Calu3 (cell line): Measurements from ENCODE around the gene TXK. TPM values are rescaled to one million over a fixed set of nuclear protein-coding genes. Genes with fewer than 3 reads are reported as not detected.

Experiments used
- BruUV-seq: library from RNA; stranded (reverse); fragments of 400-500 nt; replicated peaks from 2 replicates; lab custom pipeline; 2021; lab: Mats Ljungman, UMichigan
- CTCF ChIA-PET: fragments of 300-600 bp; sonication (Branson Sonifier 250); formaldehyde crosslinking; loops from one replicate; lab custom pipeline; 2022; ENCODE audit warnings: antibody characterized with exemption; lab: Charles Lee
- DNase-seq: peaks from one replicate; pipeline ENCODE4 v3.0.0; 2022
- H3K27ac Mint-ChIP-seq: one replicate; pipeline ENCODE4 v1.8.0; 2022; ENCODE audit warnings: mixed read lengths; ENCODE audit not compliant: unreplicated experiment
- H3K27me3 Mint-ChIP-seq: one replicate; pipeline ENCODE4 v1.8.0; 2022; ENCODE audit warnings: mixed read lengths; ENCODE audit not compliant: unreplicated experiment
- H3K36me3 Mint-ChIP-seq: one replicate; pipeline ENCODE4 v1.8.0; 2022; ENCODE audit warnings: mild to moderate bottlenecking, moderate library complexity, mixed read lengths; ENCODE audit not compliant: insufficient read depth, unreplicated experiment
- H3K4me1 Mint-ChIP-seq: one replicate; pipeline ENCODE4 v1.8.0; 2022; ENCODE audit warnings: mild to moderate bottlenecking, low read depth, mixed read lengths; ENCODE audit not compliant: unreplicated experiment
- H3K4me3 Mint-ChIP-seq: one replicate; pipeline ENCODE4 v1.8.0; 2022; ENCODE audit warnings: mild to moderate bottlenecking, low read depth, moderate library complexity, mixed read lengths; ENCODE audit not compliant: unreplicated experiment
- H3K9me3 Mint-ChIP-seq: one replicate; pipeline ENCODE4 v1.8.0; 2022; ENCODE audit warnings: low read depth, mixed read lengths; ENCODE audit not compliant: unreplicated experiment
- intact Hi-C: fragments of 100-400 bp; cut with micrococcal nuclease; formaldehyde crosslinking; loops from one replicate; pipeline ENCODE4 v1.10.0; 2022; ENCODE audit not compliant: unreplicated experiment
- total RNA-seq: library from RNA; stranded (reverse); gene quantifications from 2 replicates; pipeline ENCODE4 v1.2.3, GENCODE V29; 2022
- TF ChIP-seq, protein P1 (sequence below): fragments of 200-600 bp; IDR thresholded peaks from one replicate; pipeline ENCODE4 v1.8.0; 2022; ENCODE audit warnings: antibody characterized with exemption; ENCODE audit not compliant: unreplicated experiment

Gene TXK
- total RNA-seq, 1 experiment from 2014 or later: 2.8 TPM

- peaks cover 69% of the 10 kb centered on the region for H3K4me1 Mint-ChIP-seq
- CTCF ChIA-PET: interaction anchor here (0.9 to 1.2 kb wide), 2 partner anchors 8 to 139 kb away, joined by 3 to 7 read pairs; no protein-coding TSS in a partner anchor
- intact Hi-C loops: no loop called here
- peak; percentile 81 for DNase-seq
- TF ChIP-seq, protein P1, sequence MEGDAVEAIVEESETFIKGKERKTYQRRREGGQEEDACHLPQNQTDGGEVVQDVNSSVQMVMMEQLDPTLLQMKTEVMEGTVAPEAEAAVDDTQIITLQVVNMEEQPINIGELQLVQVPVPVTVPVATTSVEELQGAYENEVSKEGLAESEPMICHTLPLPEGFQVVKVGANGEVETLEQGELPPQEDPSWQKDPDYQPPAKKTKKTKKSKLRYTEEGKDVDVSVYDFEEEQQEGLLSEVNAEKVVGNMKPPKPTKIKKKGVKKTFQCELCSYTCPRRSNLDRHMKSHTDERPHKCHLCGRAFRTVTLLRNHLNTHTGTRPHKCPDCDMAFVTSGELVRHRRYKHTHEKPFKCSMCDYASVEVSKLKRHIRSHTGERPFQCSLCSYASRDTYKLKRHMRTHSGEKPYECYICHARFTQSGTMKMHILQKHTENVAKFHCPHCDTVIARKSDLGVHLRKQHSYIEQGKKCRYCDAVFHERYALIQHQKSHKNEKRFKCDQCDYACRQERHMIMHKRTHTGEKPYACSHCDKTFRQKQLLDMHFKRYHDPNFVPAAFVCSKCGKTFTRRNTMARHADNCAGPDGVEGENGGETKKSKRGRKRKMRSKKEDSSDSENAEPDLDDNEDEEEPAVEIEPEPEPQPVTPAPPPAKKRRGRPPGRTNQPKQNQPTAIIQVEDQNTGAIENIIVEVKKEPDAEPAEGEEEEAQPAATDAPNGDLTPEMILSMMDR: no peak
- peak overlapping the region; percentile 66 for H3K4me3 Mint-ChIP-seq
- no TSS peak for BruUV-seq
- peaks cover 27% of the 10 kb centered on the region for H3K36me3 Mint-ChIP-seq
- H3K27me3 Mint-ChIP-seq: no peaks in the 10 kb centered on the region
- H3K27ac Mint-ChIP-seq: peak overlapping the region; percentile 97
- no peaks in the 10 kb centered on the region for H3K9me3 Mint-ChIP-seq
These were observed 55.0 kb downstream of the TXK start for GRCh38 chr4:48078862-48079655.

GRCh38 chr4:48078425-48078824, 55.6 kb downstream of the TXK start:
- no peak for DNase-seq
- Mint-ChIP-seq H3K9me3 (no peaks in the 10 kb centered on the region), H3K36me3 (peaks cover 27% of the 10 kb centered on the region), H3K4me3 (no peak overlapping the region), H3K27ac (peak overlapping the region; percentile 59), H3K4me1 (peaks cover 73% of the 10 kb centered on the region), H3K27me3 (no peaks in the 10 kb centered on the region)
- TF ChIP-seq, protein P1: no peak
- CTCF ChIA-PET: no interaction called here
- intact Hi-C loops: no loop called here
- BruUV-seq: no TSS peak

GRCh38 chr4:48074657-48075056, 59.4 kb downstream of the TXK start:
- no peaks in the 10 kb centered on the region for H3K9me3 Mint-ChIP-seq
- no peaks in the 10 kb centered on the region for H3K27me3 Mint-ChIP-seq
- BruUV-seq: no TSS peak
- DNase-seq: no peak
- CTCF ChIA-PET: no interaction called here
- peaks cover 16% of the 10 kb centered on the region for H3K36me3 Mint-ChIP-seq
- H3K27ac Mint-ChIP-seq: peak overlapping the region; percentile 79
- peaks cover 57% of the 10 kb centered on the region for H3K4me1 Mint-ChIP-seq
- TF ChIP-seq, protein P1: no peak
- no peak overlapping the region for H3K4me3 Mint-ChIP-seq
- intact Hi-C loops: loop anchor here (5.0 kb wide), 2 partner anchors 42 to 57 kb away; partner anchors contain the start of genes CNGA1 and NIPAL1

DNA sequence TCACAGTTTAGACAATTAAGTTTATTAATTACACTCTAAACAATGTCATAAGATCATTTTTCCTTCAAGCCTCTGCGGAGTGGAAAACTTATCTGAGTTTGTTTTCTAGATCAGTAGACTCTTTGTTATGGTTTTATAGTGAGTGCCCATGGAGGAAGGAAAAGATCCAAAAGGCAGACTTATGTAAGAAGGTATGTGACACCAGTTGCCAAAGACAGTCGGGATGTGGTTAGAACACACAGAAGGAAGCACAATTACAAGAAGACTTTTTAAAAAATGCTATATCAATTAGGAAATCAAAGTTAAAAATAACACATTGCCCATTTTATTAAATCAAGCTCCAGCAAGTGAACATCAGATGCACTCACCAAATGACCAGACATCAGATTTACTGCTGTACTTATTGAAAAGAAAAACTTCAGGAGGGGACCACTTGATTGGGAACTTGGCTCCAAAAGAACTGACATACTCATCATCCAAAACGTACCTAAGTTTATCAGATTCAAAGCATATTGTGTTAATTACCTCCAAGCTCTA, 60.4 kb downstream of the TXK start:
- H3K36me3 Mint-ChIP-seq: peaks cover 5% of the 10 kb centered on the region
- CTCF ChIA-PET: no interaction called here
- no TSS peak for BruUV-seq

More for the DNA sequence above, 60.4 kb downstream of the TXK start:
- H3K4me1 Mint-ChIP-seq: peaks cover 51% of the 10 kb centered on the region
- no peaks in the 10 kb centered on the region for H3K27me3 Mint-ChIP-seq
- TF ChIP-seq, protein P1: no peak
- H3K4me3 Mint-ChIP-seq: no peak overlapping the region
- H3K9me3 Mint-ChIP-seq: no peaks in the 10 kb centered on the region
- peak overlapping the region; percentile 79 for H3K27ac Mint-ChIP-seq
- DNase-seq: no peak
- intact Hi-C loops: loop anchor here (5.0 kb wide), 2 partner anchors 41 to 56 kb away; partner anchors contain the start of genes CNGA1 and NIPAL1
